ENCODE results near the gene TULP3.

DNA sequence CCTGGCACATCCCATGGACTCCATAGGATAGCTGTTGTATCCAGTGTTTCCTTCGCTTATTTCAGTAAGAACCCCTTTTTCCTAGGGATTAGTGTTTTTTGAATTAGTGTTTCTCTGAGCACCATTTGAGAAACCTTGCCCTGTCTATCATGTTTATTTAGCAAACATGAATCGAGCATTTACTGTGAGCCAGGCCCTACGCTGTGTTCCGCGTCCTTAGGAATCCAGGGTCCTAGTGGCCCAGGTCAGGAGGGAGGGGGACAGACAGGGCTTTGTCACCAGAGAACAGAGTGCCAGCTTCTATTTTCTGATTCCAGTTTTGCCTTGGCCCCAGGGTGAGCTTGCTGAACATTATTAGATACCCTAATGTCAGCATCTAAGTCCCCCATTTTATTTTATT is 71.0 kb downstream of the TULP3 start:
- TF ChIP-seq, protein P1, sequence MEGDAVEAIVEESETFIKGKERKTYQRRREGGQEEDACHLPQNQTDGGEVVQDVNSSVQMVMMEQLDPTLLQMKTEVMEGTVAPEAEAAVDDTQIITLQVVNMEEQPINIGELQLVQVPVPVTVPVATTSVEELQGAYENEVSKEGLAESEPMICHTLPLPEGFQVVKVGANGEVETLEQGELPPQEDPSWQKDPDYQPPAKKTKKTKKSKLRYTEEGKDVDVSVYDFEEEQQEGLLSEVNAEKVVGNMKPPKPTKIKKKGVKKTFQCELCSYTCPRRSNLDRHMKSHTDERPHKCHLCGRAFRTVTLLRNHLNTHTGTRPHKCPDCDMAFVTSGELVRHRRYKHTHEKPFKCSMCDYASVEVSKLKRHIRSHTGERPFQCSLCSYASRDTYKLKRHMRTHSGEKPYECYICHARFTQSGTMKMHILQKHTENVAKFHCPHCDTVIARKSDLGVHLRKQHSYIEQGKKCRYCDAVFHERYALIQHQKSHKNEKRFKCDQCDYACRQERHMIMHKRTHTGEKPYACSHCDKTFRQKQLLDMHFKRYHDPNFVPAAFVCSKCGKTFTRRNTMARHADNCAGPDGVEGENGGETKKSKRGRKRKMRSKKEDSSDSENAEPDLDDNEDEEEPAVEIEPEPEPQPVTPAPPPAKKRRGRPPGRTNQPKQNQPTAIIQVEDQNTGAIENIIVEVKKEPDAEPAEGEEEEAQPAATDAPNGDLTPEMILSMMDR (IDR thresholded peaks at IDR 0.05): no peak
- no peak for TF ChIP-seq POLR2A (IDR thresholded peaks at IDR 0.05)
- TF ChIP-seq EP300 (IDR thresholded peaks at IDR 0.05): no peak
